Endothelial cell (in vitro differentiated cells): ENCODE results near the gene SYVN1. TPM values are rescaled to one million over a fixed set of nuclear protein-coding genes. Genes with fewer than 3 reads are reported as not detected.

Source experiments
- DNase-seq: peaks from one replicate; pipeline ENCODE4 v3.0.0; 2021; ENCODE audit warnings: low spot score
- H3K27ac Mint-ChIP-seq: one replicate; pipeline ENCODE4 v1.8.0; 2021; ENCODE audit warnings: mixed read lengths, inconsistent platforms; ENCODE audit not compliant: unreplicated experiment
- H3K27me3 Mint-ChIP-seq: one replicate; pipeline ENCODE4 v1.8.0; 2021; ENCODE audit warnings: mild to moderate bottlenecking, moderate library complexity, mixed read lengths, inconsistent platforms; ENCODE audit not compliant: unreplicated experiment
- H3K36me3 Mint-ChIP-seq: one replicate; pipeline ENCODE4 v1.8.0; 2021; ENCODE audit warnings: mild to moderate bottlenecking, low read depth, mixed read lengths, inconsistent platforms; ENCODE audit not compliant: unreplicated experiment
- H3K4me1 Mint-ChIP-seq: one replicate; pipeline ENCODE4 v1.8.0; 2021; ENCODE audit warnings: mild to moderate bottlenecking, mixed read lengths, inconsistent platforms; ENCODE audit not compliant: unreplicated experiment
- H3K4me3 Mint-ChIP-seq: one replicate; pipeline ENCODE4 v1.8.0; 2021; ENCODE audit warnings: mild to moderate bottlenecking, mixed read lengths, inconsistent platforms; ENCODE audit not compliant: unreplicated experiment
- H3K9me3 Mint-ChIP-seq: one replicate; pipeline ENCODE4 v1.8.0; 2021; ENCODE audit warnings: mixed read lengths, inconsistent platforms; ENCODE audit not compliant: unreplicated experiment
- total RNA-seq: library from RNA; stranded (reverse); fragmentation: NEBNext Ultra II Directional; extraction: Animal tissue kit (Norgen Biotek cat#: 25700); gene quantifications from one replicate; pipeline ENCODE4 v1.2.1, GENCODE V29; 2021; ENCODE audit not compliant: unreplicated experiment
- TF ChIP-seq, protein P1 (sequence below): fragments of 200-600 bp; sonication (generic); IDR thresholded peaks from one replicate; pipeline ENCODE4 v1.5.0; 2021; ENCODE audit warnings: antibody characterized with exemption; ENCODE audit not compliant: unreplicated experiment

Gene SYVN1
- total RNA-seq, 1 donor from 2014 or later = 32.2 TPM

DNA sequence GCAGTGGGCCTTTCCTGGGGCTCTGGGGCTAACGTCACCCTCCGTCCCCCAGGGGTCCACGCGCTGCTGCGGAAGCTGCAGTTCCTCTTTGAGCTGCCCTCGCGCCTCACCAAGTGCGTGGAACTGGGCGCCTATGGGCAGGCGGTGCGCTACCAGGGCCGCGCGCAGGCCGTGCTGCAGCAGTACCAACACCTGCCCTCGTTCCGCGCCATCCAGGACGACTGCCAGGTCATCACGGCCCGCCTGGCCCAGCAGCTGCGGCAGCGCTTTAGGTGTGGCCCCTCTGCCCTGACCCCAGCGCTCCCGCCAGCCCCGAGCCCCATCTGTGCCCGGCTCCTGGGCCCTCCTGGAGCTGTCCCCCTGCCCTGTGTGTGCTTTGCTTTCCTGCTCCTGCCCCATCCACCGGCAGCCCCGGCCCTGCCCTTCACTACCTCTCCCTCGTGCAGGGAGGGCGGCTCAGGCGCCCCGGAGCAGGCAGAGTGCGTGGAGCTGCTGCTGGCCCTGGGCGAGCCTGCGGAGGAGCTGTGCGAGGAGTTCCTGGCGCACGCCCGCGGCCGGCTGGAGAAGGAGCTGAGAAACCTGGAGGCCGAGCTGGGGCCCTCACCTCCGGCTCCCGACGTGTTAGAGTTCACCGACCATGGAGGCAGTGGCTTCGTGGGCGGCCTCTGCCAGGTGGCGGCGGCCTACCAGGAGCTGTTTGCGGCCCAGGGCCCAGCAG, 26.4 kb downstream of the SYVN1 start:
- DNase-seq = no peak
- H3K27ac Mint-ChIP-seq = no peak overlapping the region
- H3K27me3 Mint-ChIP-seq = peaks cover 8% of the 10 kb centered on the region
- H3K4me1 Mint-ChIP-seq = peaks cover 3% of the 10 kb centered on the region
- H3K36me3 Mint-ChIP-seq = peaks cover 16% of the 10 kb centered on the region
- H3K4me3 Mint-ChIP-seq = no peak overlapping the region
- no peaks in the 10 kb centered on the region for H3K9me3 Mint-ChIP-seq
- TF ChIP-seq, protein P1, sequence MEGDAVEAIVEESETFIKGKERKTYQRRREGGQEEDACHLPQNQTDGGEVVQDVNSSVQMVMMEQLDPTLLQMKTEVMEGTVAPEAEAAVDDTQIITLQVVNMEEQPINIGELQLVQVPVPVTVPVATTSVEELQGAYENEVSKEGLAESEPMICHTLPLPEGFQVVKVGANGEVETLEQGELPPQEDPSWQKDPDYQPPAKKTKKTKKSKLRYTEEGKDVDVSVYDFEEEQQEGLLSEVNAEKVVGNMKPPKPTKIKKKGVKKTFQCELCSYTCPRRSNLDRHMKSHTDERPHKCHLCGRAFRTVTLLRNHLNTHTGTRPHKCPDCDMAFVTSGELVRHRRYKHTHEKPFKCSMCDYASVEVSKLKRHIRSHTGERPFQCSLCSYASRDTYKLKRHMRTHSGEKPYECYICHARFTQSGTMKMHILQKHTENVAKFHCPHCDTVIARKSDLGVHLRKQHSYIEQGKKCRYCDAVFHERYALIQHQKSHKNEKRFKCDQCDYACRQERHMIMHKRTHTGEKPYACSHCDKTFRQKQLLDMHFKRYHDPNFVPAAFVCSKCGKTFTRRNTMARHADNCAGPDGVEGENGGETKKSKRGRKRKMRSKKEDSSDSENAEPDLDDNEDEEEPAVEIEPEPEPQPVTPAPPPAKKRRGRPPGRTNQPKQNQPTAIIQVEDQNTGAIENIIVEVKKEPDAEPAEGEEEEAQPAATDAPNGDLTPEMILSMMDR = no peak

DNA sequence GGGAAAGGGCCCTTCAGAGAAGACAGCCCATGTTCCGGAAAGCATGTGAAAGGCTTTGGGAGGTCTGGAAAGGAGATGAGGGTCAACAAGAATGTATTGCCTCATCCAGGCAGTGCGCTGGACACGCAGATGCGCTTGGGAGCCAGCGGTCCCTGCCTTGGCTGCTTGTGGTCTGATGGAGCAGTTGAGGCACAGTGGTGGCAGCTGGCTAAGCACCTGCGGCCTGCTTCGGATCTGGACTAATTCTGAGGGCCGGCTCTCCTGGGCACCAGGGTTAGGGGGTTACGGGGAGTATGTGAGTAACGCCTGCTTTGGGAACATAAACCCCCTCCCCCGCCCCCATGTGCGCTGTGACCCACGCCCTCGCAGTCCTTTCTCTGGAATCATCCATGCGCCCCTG, 27.2 kb downstream of the SYVN1 start:
- no peaks in the 10 kb centered on the region for H3K9me3 Mint-ChIP-seq
- H3K4me3 Mint-ChIP-seq = no peak overlapping the region
- peaks cover 16% of the 10 kb centered on the region for H3K36me3 Mint-ChIP-seq
- H3K27me3 Mint-ChIP-seq = peaks cover 9% of the 10 kb centered on the region
- H3K27ac Mint-ChIP-seq = no peak overlapping the region
- H3K4me1 Mint-ChIP-seq = peaks cover 3% of the 10 kb centered on the region
- no peak for DNase-seq
- TF ChIP-seq, protein P1 = no peak

DNA sequence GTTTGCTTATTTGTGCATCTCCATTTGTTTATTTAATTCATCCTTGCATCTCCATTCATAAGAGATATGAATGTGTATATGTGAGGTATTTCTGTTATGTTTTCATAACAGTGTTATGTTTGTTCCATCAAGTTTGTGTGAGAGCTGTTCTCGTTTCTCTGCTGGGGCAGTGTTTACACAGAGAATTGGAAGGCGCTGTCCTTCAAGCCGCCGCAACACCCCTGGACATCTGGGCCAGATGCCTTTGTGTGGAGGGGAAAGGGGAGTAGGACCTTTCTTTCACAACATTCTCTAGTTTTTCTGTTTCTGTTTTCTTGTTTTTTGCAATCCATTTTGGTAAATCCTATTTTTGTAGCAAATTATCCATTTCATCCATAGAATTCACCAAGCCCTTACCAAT, 29.7 kb downstream of the SYVN1 start:
- H3K36me3 Mint-ChIP-seq = peaks cover 12% of the 10 kb centered on the region
- no peak for DNase-seq
- no peaks in the 10 kb centered on the region for H3K9me3 Mint-ChIP-seq
- TF ChIP-seq, protein P1 = no peak
- no peak overlapping the region for H3K27ac Mint-ChIP-seq
- H3K4me1 Mint-ChIP-seq = peaks cover 3% of the 10 kb centered on the region
- H3K4me3 Mint-ChIP-seq = no peak overlapping the region
- peaks cover 8% of the 10 kb centered on the region for H3K27me3 Mint-ChIP-seq

DNA sequence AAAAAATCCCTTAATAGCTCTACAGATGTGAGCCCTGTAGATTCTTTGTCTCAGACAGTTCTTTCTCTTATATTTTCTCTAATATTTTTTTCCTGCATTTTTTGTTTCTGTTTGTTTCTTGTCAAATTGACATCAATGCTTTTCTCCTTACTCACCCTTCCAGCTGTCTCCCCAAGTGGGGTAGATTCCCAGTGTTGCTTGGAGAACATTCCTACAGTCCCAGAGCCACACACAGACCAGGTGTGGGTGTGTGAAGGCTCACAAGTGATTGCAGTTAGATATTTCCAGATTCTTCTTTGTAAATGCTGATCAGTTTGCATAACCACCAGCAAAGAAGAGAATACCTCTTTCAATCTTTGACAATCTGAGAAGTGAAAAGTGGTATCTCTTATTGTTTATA, 30.8 kb downstream of the SYVN1 start:
- no peak for DNase-seq
- Mint-ChIP-seq H3K4me1 (peaks cover 3% of the 10 kb centered on the region), H3K27me3 (peaks cover 10% of the 10 kb centered on the region), H3K36me3 (peaks cover 12% of the 10 kb centered on the region), H3K9me3 (no peaks in the 10 kb centered on the region), H3K27ac (no peak overlapping the region), H3K4me3 (no peak overlapping the region)
- TF ChIP-seq, protein P1 = no peak
